ENCODE data around the gene RFTN2. TPM values are rescaled to one million over a fixed set of nuclear protein-coding genes. Genes with fewer than 3 reads are reported as not detected.

Gene RFTN2
- total RNA-seq, 2 experiments from 2014 or later = not detected

DNA sequence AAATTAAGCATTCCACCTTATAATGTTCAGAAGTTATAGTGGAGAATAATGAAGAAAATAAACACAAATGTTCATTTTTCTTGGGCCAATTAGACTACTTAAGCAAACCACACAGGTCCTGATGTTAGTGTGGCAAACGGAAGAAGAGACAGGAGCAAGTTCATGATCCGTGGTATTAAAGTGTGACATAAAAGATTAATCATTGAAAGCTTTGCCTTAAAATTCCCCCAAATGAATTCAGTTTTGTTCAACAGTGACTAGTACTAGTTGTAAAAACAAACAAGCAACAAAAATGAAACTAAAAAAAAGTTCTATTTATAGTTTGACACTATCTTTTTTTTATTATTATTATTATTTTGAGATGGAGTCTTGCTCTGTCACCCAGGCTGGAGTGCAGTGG, 73.7 kb downstream of the RFTN2 start:
- no peak for DNase-seq (ENCODE audit: low spot score)
- Histone ChIP-seq H3K4me1 (ENCODE audit: insufficient read depth, low read length, poor library complexity, severe bottlenecking) (no peaks in the 10 kb centered on the region), H3K9me3 (ENCODE audit: low read length) (no peaks in the 10 kb centered on the region), H4K20me1 (ENCODE audit: insufficient read depth, low read length) (no peaks in the 10 kb centered on the region), H3K9me2 (ENCODE audit: insufficient read depth, low read length) (no peaks in the 10 kb centered on the region), H3K36me3 (ENCODE audit: insufficient read depth, low read length) (no peaks in the 10 kb centered on the region), H3K27ac (ENCODE audit: low read depth, low read length, poor library complexity, severe bottlenecking) (no peak overlapping the region), H3K4me3 (ENCODE audit: low read depth, low read length, poor library complexity, severe bottlenecking) (no peak overlapping the region), H2AFZ (ENCODE audit: low read length) (no peak overlapping the region), H3K79me2 (ENCODE audit: insufficient read depth, low read depth, low read length) (no peaks in the 10 kb centered on the region), H3K4me2 (ENCODE audit: low read length) (no peak overlapping the region)
- POLR2A ChIA-PET = interaction anchor here (1.3 to 1.4 kb wide), 2 partner anchors 12 to 25 kb away, joined by 3 to 4 read pairs; no protein-coding TSS in a partner anchor
- TF ChIP-seq CTCF (conservative IDR thresholded peaks at IDR 0.05; ENCODE audit: low read length) = no peak
- no peak for TF ChIP-seq EZH2phosphoT487 (IDR thresholded peaks at IDR 0.05; ENCODE audit: borderline replicate concordance, low read depth, low read length)
- intact Hi-C loops (cut with micrococcal nuclease; ENCODE audit: unreplicated experiment) = no loop called here
- CTCF ChIA-PET (ENCODE audit: unreplicated experiment) = no interaction called here
- no TSS peak for BruUV-seq (replicated peaks)

- CTCF ChIA-PET (ENCODE audit: unreplicated experiment) = no interaction called here
- Histone ChIP-seq H4K20me1 (ENCODE audit: insufficient read depth, low read length) (no peaks in the 10 kb centered on the region), H2AFZ (ENCODE audit: low read length) (no peak overlapping the region), H3K4me3 (ENCODE audit: low read depth, low read length, poor library complexity, severe bottlenecking) (no peak overlapping the region), H3K79me2 (ENCODE audit: insufficient read depth, low read depth, low read length) (no peaks in the 10 kb centered on the region), H3K4me1 (ENCODE audit: insufficient read depth, low read length, poor library complexity, severe bottlenecking) (no peaks in the 10 kb centered on the region), H3K36me3 (ENCODE audit: insufficient read depth, low read length) (no peaks in the 10 kb centered on the region), H3K9me2 (ENCODE audit: insufficient read depth, low read length) (no peaks in the 10 kb centered on the region), H3K4me2 (ENCODE audit: low read length) (no peak overlapping the region), H3K27ac (ENCODE audit: low read depth, low read length, poor library complexity, severe bottlenecking) (no peak overlapping the region), H3K9me3 (ENCODE audit: low read length) (no peaks in the 10 kb centered on the region)
- no peak for TF ChIP-seq EZH2phosphoT487 (IDR thresholded peaks at IDR 0.05; ENCODE audit: borderline replicate concordance, low read depth, low read length)
- no peak for TF ChIP-seq CTCF (conservative IDR thresholded peaks at IDR 0.05; ENCODE audit: low read length)
- no TSS peak for BruUV-seq (replicated peaks)
- POLR2A ChIA-PET = no interaction called here
- DNase-seq (ENCODE audit: low spot score) = no peak
- intact Hi-C loops (cut with micrococcal nuclease; ENCODE audit: unreplicated experiment) = no loop called here
Measured at GRCh38 chr2:197600306-197600705, 75.1 kb downstream of the RFTN2 start.

DNA sequence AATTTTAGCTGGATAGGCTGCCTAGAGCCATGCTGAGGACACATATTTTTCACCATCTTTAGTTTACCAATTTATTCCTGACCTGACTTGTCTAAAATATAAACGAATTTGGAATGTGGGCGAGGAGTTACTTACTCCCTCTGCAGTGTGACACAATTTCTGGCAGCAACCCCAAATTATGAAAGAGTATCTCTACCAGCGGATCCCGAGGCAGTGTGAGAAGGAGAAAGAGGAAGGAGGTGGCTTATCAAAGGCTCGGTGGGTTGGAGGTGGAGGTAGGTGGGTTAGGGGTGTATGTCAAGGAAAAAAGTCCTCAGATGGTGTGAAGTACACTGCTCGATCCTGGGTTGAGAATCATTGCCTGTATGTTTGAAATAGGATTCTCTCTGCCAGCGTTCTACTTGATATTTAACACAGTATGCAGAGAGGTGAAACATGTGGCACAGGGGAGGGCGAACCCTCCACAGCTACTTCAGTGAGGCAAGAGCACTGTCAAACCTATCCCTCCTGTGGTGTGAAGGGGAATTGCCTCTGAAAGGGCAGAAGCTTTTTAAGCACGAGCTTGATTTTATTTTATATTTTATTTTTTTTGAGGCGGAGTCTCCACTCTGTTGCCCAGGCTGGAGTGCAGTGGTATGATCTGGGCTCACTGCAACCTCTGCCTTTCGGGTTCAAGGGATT, 76.0 kb downstream of the RFTN2 start:
- TF ChIP-seq EZH2phosphoT487 (IDR thresholded peaks at IDR 0.05; ENCODE audit: borderline replicate concordance, low read depth, low read length) (no peak), CTCF (conservative IDR thresholded peaks at IDR 0.05; ENCODE audit: low read length) (peak; percentile 48; the same call in 1 of the 2 replicates)
- no peak overlapping the region for H3K4me3 ChIP-seq (ENCODE audit: low read depth, low read length, poor library complexity, severe bottlenecking)
- no peaks in the 10 kb centered on the region for H3K36me3 ChIP-seq (ENCODE audit: insufficient read depth, low read length)
- no peak overlapping the region for H3K27ac ChIP-seq (ENCODE audit: low read depth, low read length, poor library complexity, severe bottlenecking)
- POLR2A ChIA-PET = no interaction called here
- CTCF ChIA-PET (ENCODE audit: unreplicated experiment) = no interaction called here
- intact Hi-C loops (cut with micrococcal nuclease; ENCODE audit: unreplicated experiment) = no loop called here
- H3K4me1 ChIP-seq (ENCODE audit: insufficient read depth, low read length, poor library complexity, severe bottlenecking) = no peaks in the 10 kb centered on the region
- no peaks in the 10 kb centered on the region for H3K79me2 ChIP-seq (ENCODE audit: insufficient read depth, low read depth, low read length)
- no peaks in the 10 kb centered on the region for H3K9me2 ChIP-seq (ENCODE audit: insufficient read depth, low read length)
- peak; percentile 63 for DNase-seq (ENCODE audit: low spot score)
- no peaks in the 10 kb centered on the region for H3K9me3 ChIP-seq (ENCODE audit: low read length)
- BruUV-seq (replicated peaks) = no TSS peak
- H4K20me1 ChIP-seq (ENCODE audit: insufficient read depth, low read length) = no peaks in the 10 kb centered on the region
- H2AFZ ChIP-seq (ENCODE audit: low read length) = peak overlapping the region; percentile 58; the same call in 1 of the 2 replicates
- H3K4me2 ChIP-seq (ENCODE audit: low read length) = peak overlapping the region; percentile 6; the same call in 1 of the 2 replicates
